HG02610 (cell line): ENCODE measurements around the gene CENPA.

ENCODE experiments used
- ATAC-seq: cut with Tn5 transposase; IDR thresholded peaks from one replicate; pipeline ENCODE4 v1.9.1; 2021; ENCODE audit warnings: mild to moderate bottlenecking, moderate library complexity; ENCODE audit not compliant: unreplicated experiment

CENPA gene

GRCh38 chr2:26838121-26838906 lies 52.5 kb downstream of the CENPA start:
- no peak for ATAC-seq

GRCh38 chr2:26840937-26841610 lies 55.2 kb downstream of the CENPA start:
- no peak for ATAC-seq

GRCh38 chr2:26843041-26843440 lies 57.2 kb downstream of the CENPA start:
- no peak for ATAC-seq
